ENCODE results near the gene PSMC3.

DNA sequence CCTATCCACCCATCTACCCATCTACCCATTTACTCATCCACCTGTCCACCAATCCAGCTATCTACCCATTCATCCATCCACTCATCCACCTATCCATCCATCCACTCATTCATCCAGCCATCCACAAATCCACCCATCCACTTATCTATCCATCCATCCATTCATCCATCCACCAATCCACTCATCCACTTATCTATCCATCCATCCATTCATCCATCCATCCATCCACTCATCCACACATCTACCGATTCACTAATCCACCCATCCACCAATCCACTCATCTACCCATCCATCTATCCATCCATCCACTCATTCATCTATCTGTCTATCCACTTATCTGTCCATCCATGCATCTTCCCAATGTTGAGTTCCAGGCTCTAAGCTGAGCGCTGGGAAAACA lies 46.2 kb downstream of the PSMC3 start:
- TF ChIP-seq, protein P1, sequence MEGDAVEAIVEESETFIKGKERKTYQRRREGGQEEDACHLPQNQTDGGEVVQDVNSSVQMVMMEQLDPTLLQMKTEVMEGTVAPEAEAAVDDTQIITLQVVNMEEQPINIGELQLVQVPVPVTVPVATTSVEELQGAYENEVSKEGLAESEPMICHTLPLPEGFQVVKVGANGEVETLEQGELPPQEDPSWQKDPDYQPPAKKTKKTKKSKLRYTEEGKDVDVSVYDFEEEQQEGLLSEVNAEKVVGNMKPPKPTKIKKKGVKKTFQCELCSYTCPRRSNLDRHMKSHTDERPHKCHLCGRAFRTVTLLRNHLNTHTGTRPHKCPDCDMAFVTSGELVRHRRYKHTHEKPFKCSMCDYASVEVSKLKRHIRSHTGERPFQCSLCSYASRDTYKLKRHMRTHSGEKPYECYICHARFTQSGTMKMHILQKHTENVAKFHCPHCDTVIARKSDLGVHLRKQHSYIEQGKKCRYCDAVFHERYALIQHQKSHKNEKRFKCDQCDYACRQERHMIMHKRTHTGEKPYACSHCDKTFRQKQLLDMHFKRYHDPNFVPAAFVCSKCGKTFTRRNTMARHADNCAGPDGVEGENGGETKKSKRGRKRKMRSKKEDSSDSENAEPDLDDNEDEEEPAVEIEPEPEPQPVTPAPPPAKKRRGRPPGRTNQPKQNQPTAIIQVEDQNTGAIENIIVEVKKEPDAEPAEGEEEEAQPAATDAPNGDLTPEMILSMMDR (IDR thresholded peaks at IDR 0.05) = no peak
- TF ChIP-seq POLR2AphosphoS5 (IDR thresholded peaks at IDR 0.05) (no peak), POLR2A (IDR thresholded peaks at IDR 0.05) (no peak)

Data from stomach (tissue), 4 donors.